Fibroblast of lung (primary cell): Measurements from ENCODE around the gene ANKS3. TPM values are rescaled to one million over a fixed set of nuclear protein-coding genes. Genes with fewer than 3 reads are reported as not detected.
"Not testable (repeated sequence)": the region's sequence is repeated elsewhere in the genome, so short reads cannot be mapped to it uniquely, and the experiment has no call there.

Source experiments
- DNase-seq, 2 donors: peaks; one replicate each; pipeline versions ENCODE4 v3.0.0 to v3.0.0-alpha.2; 2010; ENCODE audit warnings: low read depth in 2 of 2
- H2AFZ ChIP-seq: 2 replicates; pipeline ENCODE4 v1.5.1; 2012; ENCODE audit warnings: low read length, control low read depth, inconsistent platforms
- H3K27ac ChIP-seq: 2 replicates; pipeline ENCODE4 v1.5.1; 2011; ENCODE audit warnings: low read length, control low read depth; ENCODE audit not compliant: insufficient read depth
- H3K27me3 ChIP-seq: 2 replicates; pipeline ENCODE4 v1.5.1; 2011; ENCODE audit warnings: mild to moderate bottlenecking, low read length; ENCODE audit not compliant: control insufficient read depth, insufficient read depth
- H3K36me3 ChIP-seq: 2 replicates; pipeline ENCODE4 v1.5.1; 2011; ENCODE audit warnings: low read length; ENCODE audit not compliant: control insufficient read depth, insufficient read depth
- H3K4me1 ChIP-seq: 2 replicates; pipeline ENCODE4 v1.5.1; 2011; ENCODE audit warnings: low read length; ENCODE audit not compliant: control insufficient read depth, insufficient read depth; ENCODE audit errors: extremely low read depth
- H3K4me2 ChIP-seq: 2 replicates; pipeline ENCODE4 v1.5.1; 2011; ENCODE audit warnings: low read length, control low read depth; ENCODE audit not compliant: insufficient read depth; ENCODE audit errors: extremely low read depth
- H3K4me3 ChIP-seq, 4 experiments: fragments of 200-600 bp in 1 of 4; sonication (generic) in 1 of 4; replicated peaks in 1 of 4; 2 replicates each; pipeline ENCODE4 v1.5.1; 2011 to 2016; ENCODE audit warnings: low read length in 4 of 4, low read depth in 3 of 4, mild to moderate bottlenecking in 3 of 4, control low read depth in 2 of 4, inconsistent platforms in 1 of 4, mixed read lengths in 1 of 4; ENCODE audit not compliant: insufficient read depth in 1 of 4; ENCODE audit errors: control extremely low read depth in 1 of 4
- H3K79me2 ChIP-seq: 2 replicates; pipeline ENCODE4 v1.5.1; 2012; ENCODE audit warnings: mild to moderate bottlenecking, low read length, inconsistent platforms; ENCODE audit not compliant: control insufficient read depth, insufficient read depth
- H3K9ac ChIP-seq: 2 replicates; pipeline ENCODE4 v1.5.1; 2011; ENCODE audit warnings: mild to moderate bottlenecking, low read length, control low read depth; ENCODE audit not compliant: insufficient read depth
- H3K9me3 ChIP-seq: 2 replicates; pipeline ENCODE4 v1.5.1; 2012; ENCODE audit warnings: low read depth, low read length; ENCODE audit not compliant: control insufficient read depth, insufficient read depth
- H4K20me1 ChIP-seq: 2 replicates; pipeline ENCODE4 v1.5.1; 2011; ENCODE audit warnings: low read length; ENCODE audit not compliant: control insufficient read depth, insufficient read depth; ENCODE audit errors: extremely low read depth
- CTCF ChIP-seq, 2 donors: IDR thresholded peaks in 1 of 2; conservative IDR thresholded peaks in 1 of 2; 1 replicate in 1 of 2; 2 replicates in 1 of 2; pipeline ENCODE4 v1.5.1; 2011 to 2012; ENCODE audit warnings: low read length in 2 of 2, control low read depth in 1 of 2, inconsistent platforms in 1 of 2, low read depth in 1 of 2, mild to moderate bottlenecking in 1 of 2
- EZH2 ChIP-seq: IDR thresholded peaks from 2 replicates; pipeline ENCODE4 v1.5.1; 2012; ENCODE audit warnings: low read length, control low read depth, mild to moderate bottlenecking; ENCODE audit errors: missing control alignments
- polyA plus RNA-seq, 2 donors: library from polyadenylated mRNA; depleted of rRNA in 1 of 2; stranded (reverse) in 1 of 2; unstranded in 1 of 2; fragments of >200 nt; gene quantifications; 2 replicates each; pipeline ENCODE4 v1.2.1, GENCODE V29; 2011 to 2012; ENCODE audit warnings: missing spikeins in 1 of 2
- total RNA-seq: library from RNA; depleted of rRNA; stranded (reverse); fragments of >200 nt; gene quantifications from 2 replicates; pipeline ENCODE4 v1.2.1, GENCODE V29; 2014

The ANKS3 gene
- total and polyA plus RNA-seq, 2 donors (not counting 1 experiment from before 2014, with no cell fraction given): 11.9 to 26.3 TPM

- no peaks in the 10 kb centered on the region for H3K9me3 ChIP-seq
- H2AFZ ChIP-seq: no peak overlapping the region
- no peaks in the 10 kb centered on the region for H3K36me3 ChIP-seq
- H3K79me2 ChIP-seq: no peaks in the 10 kb centered on the region
- no peak overlapping the region for H3K27ac ChIP-seq
- H3K9ac ChIP-seq: no peak overlapping the region
- TF ChIP-seq EZH2: no peak
- DNase-seq: no peak
- H3K27me3 ChIP-seq: no peaks in the 10 kb centered on the region
- H3K4me2 ChIP-seq: no peak overlapping the region
- no peaks in the 10 kb centered on the region for H4K20me1 ChIP-seq
- H3K4me1 ChIP-seq: no peaks in the 10 kb centered on the region
- no peak overlapping the region for H3K4me3 ChIP-seq
Measured at GRCh38 chr16:4744555-4745273, 10.6 kb upstream of the ANKS3 start.

GRCh38 chr16:4743226-4743878 lies 9.3 kb upstream of the ANKS3 start:
- no peaks in the 10 kb centered on the region for H3K79me2 ChIP-seq
- no peaks in the 10 kb centered on the region for H3K27me3 ChIP-seq
- no peak for TF ChIP-seq CTCF (conservative IDR thresholded peaks at IDR 0.05 in 1 of 2, IDR thresholded peaks at IDR 0.05 in 1 of 2; ENCODE audit: low read depth in 1 of 2, low read length in 2 of 2)
- TF ChIP-seq EZH2: no peak
- peak overlapping the region; percentile 10 for H3K4me2 ChIP-seq
- no peaks in the 10 kb centered on the region for H3K4me1 ChIP-seq
- H3K9ac ChIP-seq: no peak overlapping the region
- H2AFZ ChIP-seq: no peak overlapping the region
- no peak overlapping the region for H3K4me3 ChIP-seq
- H3K9me3 ChIP-seq: no peaks in the 10 kb centered on the region
- no peak for DNase-seq
- no peaks in the 10 kb centered on the region for H3K36me3 ChIP-seq
- no peaks in the 10 kb centered on the region for H4K20me1 ChIP-seq
- no peak overlapping the region for H3K27ac ChIP-seq

- not testable (repeated sequence) for H3K4me3 ChIP-seq, DNase-seq
Measured at GRCh38 chr16:4738370-4738769, 4.3 kb upstream of the ANKS3 start.

GRCh38 chr16:4737545-4737944 lies 3.5 kb upstream of the ANKS3 start:
- TF ChIP-seq CTCF (conservative IDR thresholded peaks at IDR 0.05 in 1 of 2, IDR thresholded peaks at IDR 0.05 in 1 of 2; ENCODE audit: low read depth in 1 of 2, low read length in 2 of 2) (no peak), EZH2 (no peak)
- Histone ChIP-seq H3K79me2 (peaks cover 7% of the 10 kb centered on the region), H3K9me3 (no peaks in the 10 kb centered on the region), H3K9ac (no peak overlapping the region), H3K4me2 (no peak overlapping the region), H3K36me3 (no peaks in the 10 kb centered on the region), H2AFZ (no peak overlapping the region), H3K27ac (no peak overlapping the region), H3K27me3 (no peaks in the 10 kb centered on the region), H3K4me3 (no peak overlapping the region), H4K20me1 (no peaks in the 10 kb centered on the region), H3K4me1 (peaks cover 2% of the 10 kb centered on the region)
- DNase-seq: no peak

More at GRCh38 chr16:4738370-4738769, 4.3 kb upstream of the ANKS3 start:
- not testable (repeated sequence) for H3K79me2 ChIP-seq, H3K36me3 ChIP-seq, H3K9me3 ChIP-seq, H3K27ac ChIP-seq, H4K20me1 ChIP-seq, H3K4me2 ChIP-seq, H3K27me3 ChIP-seq, H3K9ac ChIP-seq, H2AFZ ChIP-seq, H3K4me1 ChIP-seq
